ENCODE results near the gene C19orf73.

DNA sequence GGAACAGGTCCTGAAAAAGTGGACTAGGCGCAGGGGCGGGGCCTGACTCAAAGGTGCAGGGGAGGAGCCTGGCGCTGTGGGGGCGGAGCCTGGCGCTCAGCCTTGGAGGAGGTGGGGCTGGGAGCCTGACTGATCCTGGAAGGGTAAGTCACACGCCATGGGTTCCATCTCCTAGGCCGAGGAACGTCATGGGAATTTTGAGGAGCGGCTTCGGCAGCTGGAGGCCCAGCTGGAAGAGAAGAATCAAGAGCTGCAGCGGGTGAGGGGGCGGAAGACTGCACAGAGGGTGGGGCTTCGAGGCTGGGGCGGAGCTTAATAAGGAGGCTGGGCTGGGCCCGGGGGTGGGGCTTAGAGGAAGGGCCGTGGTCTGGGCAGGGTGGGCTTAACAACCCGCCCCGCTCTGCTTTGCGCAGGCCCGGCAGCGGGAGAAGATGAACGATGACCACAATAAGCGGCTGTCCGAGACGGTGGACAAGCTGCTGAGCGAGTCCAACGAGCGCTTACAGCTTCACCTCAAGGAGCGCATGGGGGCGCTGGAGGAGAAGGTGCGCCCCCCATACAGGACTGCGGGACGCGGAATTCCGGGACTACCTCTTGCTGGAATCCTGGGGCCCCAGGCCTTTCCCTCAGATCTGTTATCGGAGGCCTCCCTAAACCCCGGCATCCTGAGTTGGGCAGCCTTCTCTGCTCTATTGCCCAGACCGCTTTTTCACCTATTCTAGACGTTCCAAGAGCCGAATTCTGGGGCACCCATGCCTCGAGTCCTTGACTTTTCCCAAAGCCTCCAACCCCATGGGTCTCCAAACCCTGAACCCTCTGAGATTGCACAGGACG is 14.9 kb upstream of the C19orf73 start:
- TF ChIP-seq EZH2 (IDR thresholded peaks at IDR 0.05; ENCODE audit: insufficient read depth, poor library complexity, severe bottlenecking): no peak
- TF ChIP-seq EZH2phosphoT487 (IDR thresholded peaks at IDR 0.05; ENCODE audit: insufficient read depth, low read depth): no peak
